Occipital lobe (tissue), 2 donors: ENCODE data around the gene BMP2. TPM values are rescaled to one million over a fixed set of nuclear protein-coding genes. Genes with fewer than 3 reads are reported as not detected.

Experiments
- DNase-seq: peaks from one replicate; lab custom pipeline; 2025; lab: John Stamatoyannopoulos, UW
- total RNA-seq: library from RNA; depleted of rRNA; stranded (reverse); fragments of >200 nt; gene quantifications from one replicate; pipeline ENCODE4 v1.2.3, GENCODE V29; 2014

BMP2 gene
- total RNA-seq, 1 donor from 2014 or later, result 5.3 TPM

DNA sequence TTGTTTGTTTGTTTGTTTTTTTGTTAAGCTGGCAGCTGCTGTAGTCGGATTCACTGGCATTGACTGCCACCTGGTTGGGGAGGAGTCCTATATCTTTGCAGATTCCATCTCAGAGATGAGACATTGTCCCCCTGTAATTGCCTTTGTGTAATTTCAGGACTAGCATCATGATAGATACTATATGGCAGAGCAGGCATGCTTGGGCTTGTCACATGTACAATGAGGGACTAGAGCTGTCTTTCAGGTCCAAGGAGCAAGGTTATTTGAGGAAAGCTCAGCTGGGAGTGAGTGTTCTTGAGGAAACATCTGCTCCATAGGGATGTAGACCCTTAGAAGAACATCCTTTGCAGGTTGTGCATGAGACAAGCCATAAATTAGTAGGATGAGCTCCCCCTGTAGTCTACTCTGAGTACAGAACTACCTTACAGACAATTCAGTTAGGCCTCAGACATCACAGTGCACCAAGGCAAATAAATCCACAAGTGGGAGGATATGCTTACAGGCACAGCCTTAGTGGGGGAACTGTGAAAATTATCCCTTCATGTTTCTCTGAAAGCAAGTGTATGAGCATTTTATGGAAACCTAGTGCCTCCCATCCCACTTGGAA is 62.1 kb downstream of the BMP2 start:
- DNase-seq, result no peak
